ENCODE measurements around the gene DOCK1. TPM values are rescaled to one million over a fixed set of nuclear protein-coding genes. Genes with fewer than 3 reads are reported as not detected.

DOCK1 gene
- total and polyA plus RNA-seq, 2 donors from 2014 or later = 15.8 to 81.7 TPM

- DNase-seq (no peak), FAIRE-seq (no peak)
- TF ChIP-seq, protein P1, sequence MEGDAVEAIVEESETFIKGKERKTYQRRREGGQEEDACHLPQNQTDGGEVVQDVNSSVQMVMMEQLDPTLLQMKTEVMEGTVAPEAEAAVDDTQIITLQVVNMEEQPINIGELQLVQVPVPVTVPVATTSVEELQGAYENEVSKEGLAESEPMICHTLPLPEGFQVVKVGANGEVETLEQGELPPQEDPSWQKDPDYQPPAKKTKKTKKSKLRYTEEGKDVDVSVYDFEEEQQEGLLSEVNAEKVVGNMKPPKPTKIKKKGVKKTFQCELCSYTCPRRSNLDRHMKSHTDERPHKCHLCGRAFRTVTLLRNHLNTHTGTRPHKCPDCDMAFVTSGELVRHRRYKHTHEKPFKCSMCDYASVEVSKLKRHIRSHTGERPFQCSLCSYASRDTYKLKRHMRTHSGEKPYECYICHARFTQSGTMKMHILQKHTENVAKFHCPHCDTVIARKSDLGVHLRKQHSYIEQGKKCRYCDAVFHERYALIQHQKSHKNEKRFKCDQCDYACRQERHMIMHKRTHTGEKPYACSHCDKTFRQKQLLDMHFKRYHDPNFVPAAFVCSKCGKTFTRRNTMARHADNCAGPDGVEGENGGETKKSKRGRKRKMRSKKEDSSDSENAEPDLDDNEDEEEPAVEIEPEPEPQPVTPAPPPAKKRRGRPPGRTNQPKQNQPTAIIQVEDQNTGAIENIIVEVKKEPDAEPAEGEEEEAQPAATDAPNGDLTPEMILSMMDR (IDR thresholded peaks at IDR 0.05; ENCODE audit: borderline replicate concordance, extremely low read depth, insufficient read depth) = no peak
- Histone ChIP-seq H3K4me1 (ENCODE audit: control insufficient read depth in 2 of 3, insufficient read depth in 2 of 3, low read depth in 1 of 3, low read length in 3 of 3) (no peaks in the 10 kb centered on the region), H3K9ac (ENCODE audit: low read length in 3 of 3) (no peak overlapping the region), H3K4me3 (ENCODE audit: low read length in 3 of 3) (no peak overlapping the region), H3K36me3 (ENCODE audit: control insufficient read depth in 2 of 3, insufficient read depth in 3 of 3, low read length in 3 of 3) (no peaks in the 10 kb centered on the region), H3K27me3 (ENCODE audit: control insufficient read depth, insufficient read depth, low read length) (no peaks in the 10 kb centered on the region), H3K27ac (ENCODE audit: low read depth in 2 of 2, low read length in 2 of 2) (no peak overlapping the region), H3K9me3 (ENCODE audit: control insufficient read depth in 2 of 3, insufficient read depth in 1 of 3, low read length in 3 of 3) (peaks cover 0 to 5% (median 2%) of the 10 kb centered on the region in 3 donors)
- intact Hi-C loops (cut with DNase I) = no loop called here
These were observed 553.0 kb downstream of the DOCK1 start for GRCh38 chr10:127458016-127458810.

DNA sequence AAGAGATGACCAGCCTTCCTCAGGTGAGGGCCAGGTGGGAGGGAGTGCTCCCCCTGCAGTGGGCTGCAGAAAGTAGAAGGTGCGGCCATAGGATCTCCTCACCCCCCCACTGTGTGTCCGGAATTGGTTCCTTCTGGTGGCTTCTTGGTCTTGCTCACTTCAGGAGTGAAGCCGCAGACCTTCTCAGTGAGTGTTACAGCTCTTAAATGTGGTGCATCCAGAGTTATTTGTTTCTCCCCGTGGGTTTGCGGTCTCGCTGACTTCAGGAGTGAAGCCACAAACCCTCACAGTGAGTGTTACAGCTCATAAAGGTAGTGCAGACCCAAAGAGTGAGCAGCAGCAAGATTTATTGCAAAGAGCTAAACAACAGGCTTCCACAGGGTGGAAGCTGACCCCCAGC is 553.6 kb downstream of the DOCK1 start:
- Histone ChIP-seq H3K27me3 (ENCODE audit: control insufficient read depth, insufficient read depth, low read length) (no peaks in the 10 kb centered on the region), H3K9ac (ENCODE audit: low read length in 3 of 3) (no peak overlapping the region), H3K27ac (ENCODE audit: low read depth in 2 of 2, low read length in 2 of 2) (no peak overlapping the region), H3K36me3 (ENCODE audit: control insufficient read depth in 2 of 3, insufficient read depth in 3 of 3, low read length in 3 of 3) (no peaks in the 10 kb centered on the region), H3K9me3 (ENCODE audit: control insufficient read depth in 2 of 3, insufficient read depth in 1 of 3, low read length in 3 of 3) (peaks cover 0 to 5% (median 2%) of the 10 kb centered on the region in 3 donors), H3K4me1 (ENCODE audit: control insufficient read depth in 2 of 3, insufficient read depth in 2 of 3, low read depth in 1 of 3, low read length in 3 of 3) (no peaks in the 10 kb centered on the region), H3K4me3 (ENCODE audit: low read length in 3 of 3) (no peak overlapping the region)
- FAIRE-seq (no peak), DNase-seq (no peak)
- TF ChIP-seq, protein P1 (IDR thresholded peaks at IDR 0.05; ENCODE audit: borderline replicate concordance, extremely low read depth, insufficient read depth) = no peak
- intact Hi-C loops (cut with DNase I) = no loop called here

DNA sequence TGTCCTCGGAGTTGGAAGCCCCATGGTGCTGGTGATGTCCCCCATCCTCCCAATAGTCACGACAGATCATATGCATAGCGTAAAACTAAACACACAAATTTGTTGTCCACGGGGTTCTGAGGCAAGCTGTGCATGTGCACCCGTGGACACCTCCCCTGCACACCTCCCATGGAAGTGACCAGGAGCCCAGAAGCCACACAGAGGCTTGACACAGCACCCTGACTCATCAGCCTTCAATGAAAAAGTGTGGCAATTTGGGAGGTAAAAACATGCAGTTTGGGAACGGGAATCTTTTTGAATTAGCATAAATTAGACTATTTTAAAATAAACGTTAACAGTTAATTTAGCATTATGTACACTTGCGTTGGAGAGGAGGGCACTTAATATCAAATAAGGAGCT is 554.7 kb downstream of the DOCK1 start:
- Histone ChIP-seq H3K27ac (ENCODE audit: low read depth in 2 of 2, low read length in 2 of 2) (no peak overlapping the region), H3K36me3 (ENCODE audit: control insufficient read depth in 2 of 3, insufficient read depth in 3 of 3, low read length in 3 of 3) (no peaks in the 10 kb centered on the region), H3K9me3 (ENCODE audit: control insufficient read depth in 2 of 3, insufficient read depth in 1 of 3, low read length in 3 of 3) (peaks cover 0 to 5% (median 2%) of the 10 kb centered on the region in 3 donors), H3K4me3 (ENCODE audit: low read length in 3 of 3) (no peak overlapping the region), H3K4me1 (ENCODE audit: control insufficient read depth in 2 of 3, insufficient read depth in 2 of 3, low read depth in 1 of 3, low read length in 3 of 3) (no peaks in the 10 kb centered on the region), H3K9ac (ENCODE audit: low read length in 3 of 3) (no peak overlapping the region), H3K27me3 (ENCODE audit: control insufficient read depth, insufficient read depth, low read length) (no peaks in the 10 kb centered on the region)
- intact Hi-C loops (cut with DNase I) = no loop called here
- DNase-seq (no peak), FAIRE-seq (no peak)
- TF ChIP-seq, protein P1 (IDR thresholded peaks at IDR 0.05; ENCODE audit: borderline replicate concordance, extremely low read depth, insufficient read depth) = no peak
